DMS 273 treated with DMSO at 0.1 percent for 48 hours (cell line): ENCODE results near the gene RBBP8NL.

Source experiments
- DNase-seq: peaks from one replicate; lab custom pipeline; 2025; lab: John Stamatoyannopoulos, UW

RBBP8NL gene

DNA sequence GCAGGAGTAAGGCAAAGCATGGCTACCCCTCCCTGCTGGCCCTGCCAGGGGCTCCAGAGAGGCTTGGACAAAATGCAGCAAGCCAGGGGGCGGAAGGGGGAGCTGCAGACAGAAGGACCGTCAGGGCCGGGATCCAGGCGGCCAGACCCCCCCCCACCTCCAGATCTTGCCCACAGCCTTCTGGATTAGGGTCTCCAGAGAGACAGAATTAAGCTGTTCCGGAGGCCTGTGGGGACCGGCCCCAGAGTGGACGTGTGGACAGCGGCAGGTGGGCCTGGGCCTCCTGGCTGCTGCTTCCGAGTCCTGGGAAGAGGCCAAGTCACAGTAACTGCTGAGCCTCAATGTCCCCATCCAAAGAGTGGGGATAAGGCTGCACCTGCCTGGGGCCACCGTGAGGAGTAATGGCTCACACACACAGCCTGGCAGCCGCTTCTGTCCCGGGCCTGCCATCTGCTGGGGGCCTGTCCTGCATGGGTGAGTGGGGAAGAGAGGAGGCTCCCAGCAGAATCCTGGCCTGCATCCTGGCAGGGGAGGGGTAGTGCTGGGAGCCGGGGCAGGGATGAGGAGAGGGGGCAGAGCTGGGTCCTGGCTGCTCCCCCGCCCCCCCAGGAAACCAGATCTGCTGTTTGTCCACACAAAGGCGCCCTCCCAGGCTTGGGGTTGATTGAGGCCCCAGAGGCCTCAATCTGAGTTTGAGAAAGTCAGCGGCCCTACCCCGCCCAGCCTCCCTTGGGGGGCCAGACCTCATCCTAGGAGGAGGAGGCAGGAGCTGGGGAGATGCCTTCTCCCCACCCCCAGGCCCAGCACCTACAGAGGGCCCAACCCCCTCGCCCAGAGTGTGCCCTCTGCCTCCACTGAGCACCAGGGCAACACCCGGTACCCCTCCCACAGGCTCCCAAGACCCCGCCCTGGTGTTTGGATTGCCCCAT is 64.1 kb downstream of the RBBP8NL start:
- DNase-seq = peak; percentile 53

DNA sequence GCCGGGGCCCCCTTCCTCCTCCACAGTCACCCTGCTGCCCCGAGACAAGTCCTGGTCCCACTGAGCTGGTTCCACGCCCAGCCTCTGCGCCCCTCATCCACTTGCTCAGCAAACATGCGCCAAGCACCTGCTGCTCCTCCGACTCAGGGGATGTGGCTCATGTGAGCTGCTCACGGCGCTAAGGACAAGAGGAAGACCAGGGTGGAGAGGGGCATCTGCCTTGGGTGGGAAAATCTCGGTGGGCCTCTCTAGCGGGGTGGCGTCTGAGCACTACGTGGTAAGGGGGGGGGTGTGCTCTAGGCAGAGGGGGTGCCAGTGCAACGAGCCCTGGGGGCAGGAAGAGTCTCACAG is 64.8 kb downstream of the RBBP8NL start:
- no peak for DNase-seq

GRCh38 chr20:62361799-62362589 is 65.3 kb downstream of the RBBP8NL start:
- no peak for DNase-seq

DNA sequence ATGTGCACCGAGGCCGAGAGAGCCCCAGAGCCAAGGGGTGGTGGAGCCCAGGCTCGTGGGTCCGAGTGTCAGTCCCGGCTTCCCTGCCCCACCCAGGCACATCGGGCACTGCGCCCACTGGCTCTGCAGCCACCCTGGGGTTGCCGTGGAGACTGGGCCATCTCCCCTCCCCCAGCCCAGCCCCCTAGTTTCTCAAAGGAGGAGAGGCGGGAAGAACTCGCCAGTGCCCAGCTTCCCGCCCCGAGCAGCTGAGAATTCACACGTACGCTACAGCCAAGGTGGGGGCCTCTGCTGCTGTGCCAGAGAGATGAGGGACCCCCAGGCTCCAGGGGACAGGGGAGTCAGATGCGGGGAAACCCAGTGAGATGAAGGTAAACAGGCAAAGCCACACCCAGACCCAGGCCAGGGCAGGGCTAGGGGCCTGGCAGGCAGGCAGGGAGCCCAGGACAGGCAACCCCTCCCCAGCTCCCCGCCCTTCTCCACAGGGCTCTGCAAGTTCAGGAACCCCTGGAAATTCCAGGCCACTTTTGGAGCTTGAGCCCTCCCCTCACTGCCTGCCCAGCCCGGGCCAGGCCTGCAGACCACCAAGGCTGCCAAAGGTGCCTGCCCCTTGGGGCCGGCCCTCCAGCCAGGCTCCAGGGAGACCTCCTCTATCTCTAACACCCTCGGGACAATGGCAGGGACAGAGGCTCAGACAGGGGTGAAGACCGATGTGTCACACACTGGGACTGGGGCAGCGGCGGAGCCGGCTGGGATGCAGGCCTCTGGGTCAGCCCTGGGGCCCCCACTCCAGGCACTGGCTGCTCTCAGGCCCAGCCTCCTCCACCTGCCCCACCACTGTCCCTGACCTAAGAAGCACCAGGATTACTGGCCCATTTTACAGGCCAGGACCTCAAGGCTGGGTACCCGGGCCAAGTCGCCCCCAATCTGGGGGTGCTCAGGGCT is 66.2 kb downstream of the RBBP8NL start:
- DNase-seq = no peak
